ENCODE results near the gene APOO.
A peak's percentile ranks its signal among the peaks of the same experiment; 100 is the strongest.
"Not testable (repeated sequence)": the region's sequence is repeated elsewhere in the genome, so short reads cannot be mapped to it uniquely, and the experiment has no call there.

The APOO gene

GRCh38 chrX:23888887-23889501 lies 18.7 kb downstream of the APOO start:
- DNase-seq (ENCODE audit: low spot score in 2 of 2) (no peak), ATAC-seq (no peak)
- Mint-ChIP-seq H3K27ac (no peak overlapping the region), H3K4me3 (no peak overlapping the region), H3K4me1 (peaks cover 15% of the 10 kb centered on the region), H3K36me3 (no peaks in the 10 kb centered on the region), H3K9me3 (no peaks in the 10 kb centered on the region)

- no peaks in the 10 kb centered on the region for H3K9me3 Mint-ChIP-seq
- H3K36me3 Mint-ChIP-seq = no peaks in the 10 kb centered on the region
- ATAC-seq (no peak), DNase-seq (ENCODE audit: low spot score in 2 of 2) (no peak)
- H3K4me1 Mint-ChIP-seq = peaks cover 24% of the 10 kb centered on the region
- no peak overlapping the region for H3K27ac Mint-ChIP-seq
- no peak overlapping the region for H3K4me3 Mint-ChIP-seq
These were observed 19.8 kb downstream of the APOO start for GRCh38 chrX:23887918-23888317.

DNA sequence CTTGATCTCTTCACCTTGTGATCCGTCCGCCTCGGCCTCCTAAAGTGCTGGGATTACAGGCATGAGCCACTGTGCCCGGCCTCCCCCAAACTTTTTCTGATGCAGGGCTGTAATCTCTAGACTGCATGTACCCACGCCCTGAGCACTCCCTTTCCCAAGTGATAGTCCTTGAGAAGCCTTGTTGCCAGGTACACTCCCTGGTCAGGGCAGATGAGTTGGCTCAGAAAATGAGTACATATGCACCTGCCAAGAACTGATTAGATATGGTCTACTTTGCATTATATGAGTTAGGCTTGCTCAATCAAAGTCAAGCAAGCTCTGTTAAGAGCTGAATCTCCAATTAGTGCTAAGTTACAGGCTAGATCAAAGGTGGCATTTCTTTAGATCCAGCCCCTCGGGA lies 20.3 kb downstream of the APOO start:
- Mint-ChIP-seq H3K9me3 (no peaks in the 10 kb centered on the region), H3K4me1 (peaks cover 24% of the 10 kb centered on the region), H3K4me3 (no peak overlapping the region), H3K27ac (no peak overlapping the region), H3K36me3 (no peaks in the 10 kb centered on the region)
- ATAC-seq (no peak), DNase-seq (ENCODE audit: low spot score in 2 of 2) (no peak)

- ATAC-seq (no peak), DNase-seq (ENCODE audit: low spot score in 2 of 2) (no peak)
- Mint-ChIP-seq H3K27ac (no peak overlapping the region), H3K9me3 (no peaks in the 10 kb centered on the region), H3K4me3 (no peak overlapping the region), H3K36me3 (no peaks in the 10 kb centered on the region), H3K4me1 (peaks cover 24% of the 10 kb centered on the region)
These were observed 21.9 kb downstream of the APOO start for GRCh38 chrX:23885803-23886202.

GRCh38 chrX:23884427-23885024 lies 23.2 kb downstream of the APOO start:
- ATAC-seq (no peak), DNase-seq (ENCODE audit: low spot score in 2 of 2) (no peak)
- no peaks in the 10 kb centered on the region for H3K9me3 Mint-ChIP-seq
- peak overlapping the region; percentile 44 for H3K27ac Mint-ChIP-seq
- H3K4me3 Mint-ChIP-seq = no peak overlapping the region
- H3K4me1 Mint-ChIP-seq = peaks cover 24% of the 10 kb centered on the region
- no peaks in the 10 kb centered on the region for H3K36me3 Mint-ChIP-seq

DNA sequence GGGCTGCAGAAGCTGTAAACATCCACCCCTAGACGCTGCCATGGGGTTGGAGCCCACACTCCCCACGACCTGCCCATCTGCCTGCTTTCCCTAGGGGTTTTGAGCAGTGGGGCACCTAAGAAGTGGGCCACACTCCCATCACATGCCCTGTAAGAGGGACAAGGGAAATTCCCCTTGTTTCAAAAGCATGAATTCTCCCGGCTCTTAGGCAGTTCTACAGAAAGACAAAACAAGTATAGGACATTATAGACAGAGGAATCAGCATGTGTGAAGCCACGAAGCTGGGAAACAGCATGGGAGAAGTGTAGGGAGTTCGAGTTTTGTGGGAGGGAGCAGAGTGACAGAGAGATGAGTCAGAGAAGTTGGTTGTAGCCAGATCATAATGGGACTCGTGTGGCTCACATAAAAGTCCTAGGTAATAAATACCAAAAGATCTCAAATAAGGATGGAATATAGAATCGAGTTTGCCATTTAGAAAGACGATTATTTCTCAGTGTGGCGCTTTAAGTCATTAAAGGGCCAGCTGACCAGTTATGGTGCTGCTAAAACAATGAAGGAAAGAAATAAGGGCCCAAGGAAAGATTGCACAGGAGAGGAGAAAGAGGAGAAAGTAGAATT lies 23.9 kb downstream of the APOO start:
- Mint-ChIP-seq H3K4me3 (no peak overlapping the region), H3K27ac (peak overlapping the region; percentile 44), H3K9me3 (no peaks in the 10 kb centered on the region), H3K36me3 (no peaks in the 10 kb centered on the region), H3K4me1 (peaks cover 24% of the 10 kb centered on the region)
- ATAC-seq = peak; percentile 85
- no peak for DNase-seq (ENCODE audit: low spot score in 2 of 2)

DNA sequence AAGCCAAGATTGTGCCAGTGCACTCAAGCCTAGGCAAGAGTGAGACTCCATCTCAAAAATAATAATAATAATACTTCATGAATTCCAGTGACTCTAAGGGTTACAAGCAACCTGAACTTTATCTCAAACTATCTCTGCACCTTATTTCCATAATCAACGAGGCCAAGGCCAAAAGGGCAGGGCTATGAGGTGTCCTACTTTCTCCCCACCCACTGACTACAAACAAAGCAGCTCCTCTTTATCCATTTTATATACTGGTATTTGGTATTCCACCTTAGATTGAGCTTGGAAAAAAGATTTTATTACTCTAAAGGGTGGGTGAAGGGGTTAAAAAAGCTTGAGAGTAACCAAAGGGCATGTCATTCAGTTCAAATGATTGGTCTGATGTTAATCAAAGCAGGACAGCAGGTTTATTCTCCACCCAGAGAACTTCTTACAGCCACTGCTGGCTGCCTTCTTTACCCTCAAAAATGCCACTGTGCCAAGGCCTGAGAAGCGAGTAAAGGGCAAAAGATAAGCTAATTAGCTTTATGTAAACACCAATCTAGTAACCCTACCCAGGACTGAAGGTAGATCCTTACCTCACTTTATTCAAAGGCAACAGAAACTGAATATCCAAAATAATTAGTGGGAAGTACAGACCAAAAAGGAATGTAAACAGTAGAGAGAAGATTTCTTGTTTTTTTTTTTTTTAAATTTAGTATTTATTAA lies 28.2 kb downstream of the APOO start:
- Mint-ChIP-seq H3K27ac (no peak overlapping the region), H3K9me3 (no peaks in the 10 kb centered on the region), H3K4me3 (no peak overlapping the region), H3K36me3 (no peaks in the 10 kb centered on the region), H3K4me1 (peaks cover 14% of the 10 kb centered on the region)
- DNase-seq (ENCODE audit: low spot score in 2 of 2) (no peak), ATAC-seq (no peak)

GRCh38 chrX:23871905-23872546 lies 35.7 kb downstream of the APOO start:
- DNase-seq (ENCODE audit: low spot score in 2 of 2) (no peak), ATAC-seq (no peak)
- Mint-ChIP-seq H3K4me3 (no peak overlapping the region), H3K36me3 (no peaks in the 10 kb centered on the region), H3K27ac (peak overlapping the region; percentile 70), H3K9me3 (no peaks in the 10 kb centered on the region), H3K4me1 (no peaks in the 10 kb centered on the region)

DNA sequence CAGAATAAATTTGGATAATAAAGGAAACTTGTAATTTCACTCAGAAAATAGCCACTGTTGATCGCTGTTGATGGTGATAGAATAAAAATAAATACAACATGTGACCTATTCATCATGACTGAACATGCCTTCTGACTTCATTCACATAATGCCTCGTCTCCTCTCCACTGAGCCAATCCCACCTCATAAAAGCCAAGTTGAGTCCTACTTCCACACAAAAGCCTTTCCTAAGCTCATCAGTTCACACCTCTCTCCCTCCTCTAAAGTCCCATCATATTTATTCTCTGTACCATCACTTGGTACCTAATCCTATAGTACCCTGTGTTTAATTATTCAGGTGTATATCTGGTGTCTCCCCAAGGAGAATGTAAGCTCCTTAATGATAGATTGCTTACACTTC lies 37.7 kb downstream of the APOO start:
- H3K9me3 Mint-ChIP-seq = no peaks in the 10 kb centered on the region
- no peak overlapping the region for H3K4me3 Mint-ChIP-seq
- DNase-seq (ENCODE audit: low spot score in 2 of 2) = no peak

DNA sequence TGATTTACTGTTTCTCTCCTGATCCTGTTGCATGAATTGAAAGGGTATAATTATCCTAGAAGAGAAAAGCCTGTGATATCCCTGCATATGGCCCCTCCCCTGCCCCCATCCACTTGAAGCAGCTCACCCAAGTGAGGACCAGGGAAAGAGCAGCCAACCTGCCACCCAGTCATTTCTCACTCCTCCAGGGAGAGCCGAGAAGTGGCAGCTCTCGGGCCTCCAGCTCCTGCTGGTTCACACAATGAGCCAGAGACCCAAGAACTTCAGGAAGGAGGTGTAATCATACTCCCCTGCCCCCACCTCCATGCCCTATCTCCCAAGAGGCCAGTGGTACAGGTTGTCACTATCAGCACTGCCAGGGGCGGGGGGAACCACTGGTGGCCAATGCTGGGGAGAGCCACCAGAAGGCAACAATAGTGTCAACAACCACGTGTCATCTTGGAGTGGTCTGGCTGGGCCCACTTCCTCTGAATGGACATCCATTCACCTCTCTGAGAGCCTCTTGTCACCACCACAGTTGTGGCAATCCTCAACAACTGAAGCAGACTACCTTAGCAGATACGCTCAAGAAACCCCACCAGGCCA lies 42.9 kb downstream of the APOO start:
- DNase-seq (ENCODE audit: low spot score in 2 of 2) (no peak), ATAC-seq (no peak)
- H3K27ac Mint-ChIP-seq = no peak overlapping the region
- no peak overlapping the region for H3K4me3 Mint-ChIP-seq
- no peaks in the 10 kb centered on the region for H3K36me3 Mint-ChIP-seq
- no peaks in the 10 kb centered on the region for H3K9me3 Mint-ChIP-seq
- H3K4me1 Mint-ChIP-seq = no peaks in the 10 kb centered on the region

More for the DNA sequence above, 37.7 kb downstream of the APOO start:
- no peak for ATAC-seq
- Mint-ChIP-seq H3K27ac (no peak overlapping the region), H3K4me1 (no peaks in the 10 kb centered on the region), H3K36me3 (no peaks in the 10 kb centered on the region)

DNA sequence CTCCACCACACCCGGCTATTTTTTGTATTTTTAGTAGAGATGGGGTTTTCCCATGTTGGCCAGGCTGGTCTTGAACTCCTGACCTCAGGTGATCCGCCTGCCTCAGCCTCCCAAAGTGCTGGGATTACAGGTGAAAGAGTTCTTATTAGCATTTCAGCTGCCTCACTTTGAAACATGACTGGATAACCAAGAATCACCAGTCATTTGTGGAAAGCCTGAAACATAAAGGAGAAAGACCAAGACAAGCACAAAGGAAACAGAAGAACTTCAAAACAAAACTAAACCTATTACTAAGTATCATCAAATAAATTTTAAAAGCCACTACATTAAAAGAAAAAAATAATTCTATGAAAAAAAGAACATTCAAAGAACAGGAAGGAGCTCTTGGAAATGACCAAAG lies 45.8 kb downstream of the APOO start:
- DNase-seq (ENCODE audit: low spot score in 2 of 2); H3K9me3 Mint-ChIP-seq; H3K4me3 Mint-ChIP-seq; ATAC-seq; H3K27ac Mint-ChIP-seq; H3K4me1 Mint-ChIP-seq; H3K36me3 Mint-ChIP-seq: not testable (repeated sequence)

- Mint-ChIP-seq H3K9me3 (no peaks in the 10 kb centered on the region), H3K36me3 (no peaks in the 10 kb centered on the region), H3K4me3 (no peak overlapping the region), H3K27ac (no peak overlapping the region), H3K4me1 (no peaks in the 10 kb centered on the region)
- DNase-seq (ENCODE audit: low spot score in 2 of 2) (no peak), ATAC-seq (no peak)
These were observed 46.4 kb downstream of the APOO start for GRCh38 chrX:23861215-23861896.

DNA sequence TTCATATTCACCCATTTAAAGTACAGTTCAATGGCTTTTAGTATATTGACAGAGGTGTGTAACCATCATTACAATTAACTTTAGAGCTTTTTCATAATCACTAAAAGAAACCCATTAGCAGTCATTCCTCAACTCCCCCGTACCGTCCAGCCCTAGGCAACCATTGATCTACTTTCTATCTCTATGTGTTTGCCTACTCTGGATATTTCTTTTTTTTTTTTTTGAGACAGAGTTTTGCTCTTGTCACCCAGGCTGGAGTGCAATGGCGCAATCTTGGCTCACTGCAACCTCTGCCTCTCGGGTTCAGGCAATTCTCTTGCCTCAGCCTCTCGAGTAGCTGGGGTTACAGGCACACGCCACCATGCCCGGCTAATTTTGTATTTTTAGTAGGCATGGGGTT lies 48.5 kb downstream of the APOO start:
- H3K36me3 Mint-ChIP-seq; H3K9me3 Mint-ChIP-seq; ATAC-seq; H3K4me1 Mint-ChIP-seq; H3K27ac Mint-ChIP-seq; DNase-seq (ENCODE audit: low spot score in 2 of 2); H3K4me3 Mint-ChIP-seq: not testable (repeated sequence)

- no peak for ATAC-seq
- DNase-seq (ENCODE audit: low spot score in 2 of 2) = no peak
- no peaks in the 10 kb centered on the region for H3K9me3 Mint-ChIP-seq
- H3K36me3 Mint-ChIP-seq = no peaks in the 10 kb centered on the region
- H3K4me3 Mint-ChIP-seq = no peak overlapping the region
- H3K27ac Mint-ChIP-seq = no peak overlapping the region
- H3K4me1 Mint-ChIP-seq = no peaks in the 10 kb centered on the region
These were observed 49.8 kb downstream of the APOO start for GRCh38 chrX:23857935-23858334.

- Mint-ChIP-seq H3K4me3 (no peak overlapping the region), H3K4me1 (no peaks in the 10 kb centered on the region), H3K9me3 (no peaks in the 10 kb centered on the region), H3K27ac (no peak overlapping the region), H3K36me3 (no peaks in the 10 kb centered on the region)
- no peak for ATAC-seq
- no peak for DNase-seq (ENCODE audit: low spot score in 2 of 2)
These were observed 50.4 kb downstream of the APOO start for GRCh38 chrX:23857363-23857762.

Data from stimulated activated effector memory CD8-positive, alpha-beta T cell treated with anti-CD3 and anti-CD28 coated beads, Interleukin-12 subunit alpha, Interleukin-12 subunit beta, amount 100 ng/mL, for 72 hours (primary cell).